GM12873 (cell line): ENCODE results near the gene AGAP1.

Experiments used
- CTCF ChIP-seq: IDR thresholded peaks from 2 replicates; pipeline ENCODE4 v1.5.1; 2012; ENCODE audit warnings: low read depth, mild to moderate bottlenecking, moderate library complexity, low read length, control low read depth; ENCODE audit not compliant: insufficient read depth; ENCODE audit errors: missing control alignments

Gene AGAP1

DNA sequence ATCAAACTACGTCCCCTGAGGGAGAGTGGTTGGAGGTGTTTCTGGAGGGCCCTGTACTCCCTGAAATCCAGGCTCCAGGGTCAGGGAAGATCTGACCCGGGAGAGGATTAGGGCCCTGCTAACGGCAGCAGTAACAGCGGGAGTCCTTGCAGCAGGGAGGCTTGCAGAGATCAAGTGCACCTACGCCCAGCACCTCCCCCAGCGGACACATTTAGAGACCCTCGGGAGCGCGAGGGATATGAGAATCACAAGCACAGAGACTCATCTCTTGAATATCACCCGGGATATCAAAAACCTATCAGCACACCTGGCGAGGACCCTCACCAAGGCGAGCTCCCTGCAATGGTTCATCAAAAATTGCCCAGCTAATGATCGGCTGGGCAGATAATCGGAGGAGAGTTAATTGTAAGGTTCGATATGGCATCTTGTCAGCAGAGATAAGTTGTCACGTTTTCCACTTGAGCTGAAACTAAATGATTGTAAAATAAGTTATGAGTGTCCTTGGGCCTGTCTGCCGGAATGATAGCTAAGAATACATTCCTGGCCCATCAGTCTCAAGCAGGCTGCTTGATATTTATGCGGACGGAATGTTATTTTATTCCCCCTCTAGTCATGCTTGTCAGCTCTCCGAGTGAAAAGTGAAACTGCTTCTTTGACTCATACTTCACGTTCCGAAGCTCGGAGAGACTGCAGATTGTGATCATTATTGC is 464.5 kb downstream of the AGAP1 start:
- no peak for TF ChIP-seq CTCF

- no peak for TF ChIP-seq CTCF
These were observed 465.1 kb downstream of the AGAP1 start for GRCh38 chr2:235958931-235959410.

DNA sequence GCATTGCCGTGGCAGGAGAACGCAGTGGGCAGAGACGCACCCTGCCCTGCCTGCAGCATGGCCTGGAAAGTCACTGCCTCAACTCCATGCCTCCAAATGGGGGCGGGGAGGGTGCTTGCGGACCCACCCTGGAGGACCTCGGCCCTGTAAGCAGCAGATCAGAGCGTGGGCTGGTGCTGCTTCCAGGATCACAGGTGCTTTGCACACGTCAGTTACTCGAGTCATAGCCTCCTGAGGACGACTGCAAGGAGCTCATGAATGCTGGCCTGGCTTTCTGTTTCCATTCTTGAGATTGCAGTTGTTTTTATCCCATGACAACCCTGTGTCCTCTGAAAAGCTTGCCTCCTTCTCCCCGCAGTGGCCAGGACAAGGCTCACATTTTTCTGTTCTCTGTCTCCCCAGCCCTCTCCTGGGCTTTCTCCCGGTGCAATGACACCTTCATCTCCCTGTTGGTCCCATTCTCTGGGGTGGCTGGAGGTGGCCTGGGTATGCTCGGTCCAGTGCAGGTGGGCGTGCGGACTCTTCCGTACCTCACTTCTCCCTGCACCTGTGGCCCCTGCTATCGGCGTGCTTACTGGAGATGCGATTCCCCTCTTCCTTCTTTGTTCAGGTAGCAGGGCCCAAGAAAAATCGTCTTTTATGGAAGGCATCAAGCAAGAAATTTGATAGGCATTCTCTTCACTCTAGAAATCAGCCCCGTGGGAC is 466.3 kb downstream of the AGAP1 start:
- TF ChIP-seq CTCF, result no peak

DNA sequence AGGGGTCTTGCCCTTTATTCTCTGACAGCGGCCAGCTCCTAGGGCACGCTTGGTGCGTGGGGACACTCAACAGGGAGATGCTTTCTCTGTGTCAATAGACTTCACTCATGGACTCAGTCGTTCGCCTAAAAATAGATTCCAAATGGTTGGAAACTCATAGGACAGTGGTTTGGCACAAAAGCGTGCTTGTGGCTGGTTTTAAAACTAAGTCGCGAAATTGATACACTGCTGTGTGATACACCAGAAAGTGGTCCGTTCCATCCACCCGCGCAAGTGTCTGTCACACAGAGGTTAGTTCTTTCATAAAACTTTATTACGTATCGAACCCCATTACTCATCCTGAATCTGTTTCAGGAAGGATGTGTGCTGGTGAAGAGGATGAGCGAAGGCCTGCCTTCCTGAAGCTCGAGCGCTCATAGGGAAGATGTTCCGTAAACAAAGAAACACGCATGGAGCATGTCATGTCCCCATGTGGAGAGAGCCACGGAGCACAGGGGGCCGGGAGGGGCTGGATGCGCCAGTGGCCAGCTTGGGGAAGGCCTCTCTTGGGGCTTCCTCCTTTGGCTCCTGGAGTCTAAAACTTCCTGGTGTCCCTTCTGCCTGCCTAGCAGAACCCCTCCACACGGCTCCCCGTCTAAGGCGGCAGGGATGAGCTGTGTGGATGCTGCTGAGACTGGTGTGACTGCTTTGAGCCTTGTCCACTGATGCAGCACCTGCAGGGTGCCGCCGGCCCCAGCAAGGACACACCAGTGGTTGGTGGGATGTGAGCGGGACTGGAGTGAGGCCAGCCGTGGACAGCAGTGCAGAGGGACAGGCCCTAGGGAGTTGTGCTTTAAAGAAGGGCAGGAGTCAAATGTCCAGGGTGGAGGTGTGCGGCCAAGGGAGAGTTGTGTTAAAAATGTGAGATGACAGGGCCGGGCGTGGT is 467.1 kb downstream of the AGAP1 start:
- TF ChIP-seq CTCF, result no peak

DNA sequence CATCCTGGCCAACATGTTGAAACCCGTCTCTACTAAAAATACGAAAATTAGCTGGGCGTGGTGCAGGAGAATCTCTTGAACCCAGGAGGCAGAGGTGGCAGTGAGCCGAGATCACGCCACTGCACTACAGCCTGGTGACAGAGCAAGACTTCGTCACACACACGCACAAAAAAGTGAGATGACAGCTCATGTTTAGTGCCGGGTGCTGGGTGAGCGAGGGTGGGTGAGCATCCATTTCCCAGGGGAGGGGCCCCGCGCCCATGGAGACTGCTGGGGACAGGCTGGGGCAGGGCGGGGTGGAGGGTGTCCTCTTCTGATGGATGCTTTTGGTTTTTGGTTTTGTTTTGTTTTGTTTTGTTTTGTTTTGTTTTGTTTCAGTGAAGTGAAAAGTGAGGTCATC is 467.9 kb downstream of the AGAP1 start:
- TF ChIP-seq CTCF, result no peak

- no peak for TF ChIP-seq CTCF
These were observed 470.2 kb downstream of the AGAP1 start for GRCh38 chr2:235963853-235964577.
